ENCODE measurements around the gene PRR7. TPM values are rescaled to one million over a fixed set of nuclear protein-coding genes. Genes with fewer than 3 reads are reported as not detected.

Gene PRR7
- total and polyA plus RNA-seq, 2 of the 4 experiments (the other 2 are of a cell fraction), result 1.1 to 10.1 TPM

DNA sequence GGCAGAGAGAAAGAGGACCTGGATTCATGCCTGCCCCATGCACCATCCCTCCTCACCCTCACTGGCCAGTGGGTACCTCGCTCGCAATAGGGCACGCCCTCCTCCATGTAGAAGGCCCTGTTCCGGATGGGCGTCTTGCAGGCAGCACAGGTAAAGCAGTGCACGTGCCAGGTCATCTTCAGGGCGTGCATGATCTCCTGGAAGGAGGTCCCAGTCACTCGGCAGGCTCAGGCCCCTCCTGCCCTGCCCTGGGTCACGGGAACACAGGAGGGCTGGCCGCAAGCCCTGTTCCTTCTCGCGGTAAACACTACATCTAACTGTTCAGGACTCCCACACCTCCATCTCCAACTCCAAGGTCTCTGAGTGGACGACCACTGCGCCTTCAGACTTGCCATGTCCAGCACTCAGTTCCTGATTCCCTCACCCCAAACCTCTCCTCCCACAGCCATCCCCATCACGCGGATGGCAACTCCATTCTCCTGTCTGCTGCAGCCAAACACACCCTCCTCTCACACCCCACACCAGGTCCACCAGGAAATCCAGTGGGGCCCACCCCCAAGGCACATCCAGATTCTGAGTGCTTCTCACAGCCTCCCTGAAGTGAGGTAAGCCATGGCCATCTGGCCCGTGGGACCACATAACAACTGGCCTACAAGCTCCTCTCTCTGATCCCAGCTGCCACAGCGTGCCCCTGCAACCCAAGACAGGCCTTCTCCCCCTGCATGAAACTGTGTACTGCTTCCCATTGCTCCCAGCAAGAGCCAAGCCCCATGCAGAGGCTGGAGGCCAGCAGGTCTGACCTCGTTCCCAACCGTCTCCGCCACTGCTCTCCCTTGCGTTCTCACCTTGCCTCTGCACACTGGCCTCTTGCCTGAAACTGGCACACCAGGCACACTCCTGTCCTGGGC is 37.6 kb downstream of the PRR7 start:
- H2BK120ac ChIP-seq (ENCODE audit: low read depth, low read length), result no peak overlapping the region
- no peak overlapping the region for H4K91ac ChIP-seq (ENCODE audit: insufficient read depth, low read depth, low read length)
- peaks cover 40 to 75% of the 10 kb centered on the region in 2 experiments for H3K79me1 ChIP-seq (ENCODE audit: low read depth in 1 of 2, low read length in 2 of 2)
- no peak overlapping the region for H3K18ac ChIP-seq (ENCODE audit: low read depth, low read length)
- dilution Hi-C loops (cut with HindIII; ENCODE audit: low sequenced_read_pairs, unreplicated experiment) (no loop called here), in situ Hi-C loops (cut with MboI; ENCODE audit: low sequenced_read_pairs) (no loop called here), intact Hi-C loops (cut with micrococcal nuclease) (no loop called here)
- DNase-seq (no peak), ATAC-seq (ENCODE audit: low read depth) (peak; percentile 0; the same call in 1 of the 2 replicates)
- H2AFZ ChIP-seq (replicated peaks; ENCODE audit: low read length, poor library complexity), result peak overlapping the region; percentile 4
- H3K9me1 ChIP-seq (ENCODE audit: insufficient read depth, low read length), result peaks cover 21% of the 10 kb centered on the region; the same call in 1 of the 2 replicates
- no peak overlapping the region for H2BK15ac ChIP-seq (ENCODE audit: low read depth, low read length)
- CTCF ChIA-PET, result interaction anchor here (1.1 kb wide), 1 partner anchor 80 kb away, joined by 3 read pairs; no protein-coding TSS in a partner anchor
- H3K9me3 ChIP-seq (ENCODE audit: control insufficient read depth, insufficient read depth, low read length), result no peaks in the 10 kb centered on the region
- H3K27ac ChIP-seq (ENCODE audit: insufficient read depth, low read length), result peak overlapping the region; percentile 19; the same call in 1 of the 2 replicates
- POLR2A ChIA-PET (ENCODE audit: unreplicated experiment), result no interaction called here
- no peak overlapping the region for H3K4ac ChIP-seq (ENCODE audit: low read depth, low read length)
- no peak overlapping the region for H2BK5ac ChIP-seq (ENCODE audit: low read depth, low read length, poor library complexity, severe bottlenecking)
- no peak overlapping the region for H2BK20ac ChIP-seq (ENCODE audit: low read depth, low read length)
- H3K4me2 ChIP-seq (ENCODE audit: low read depth, low read length), result no peak overlapping the region
- no peak overlapping the region for H4K5ac ChIP-seq (ENCODE audit: low read depth, low read length)
- no peak overlapping the region; the same call in 1 of the 2 replicates for H3K23ac ChIP-seq (ENCODE audit: low read depth, low read length)
- no peak overlapping the region for H2AK5ac ChIP-seq (ENCODE audit: low read depth, low read length)
- no peak overlapping the region for H3K14ac ChIP-seq (replicated peaks; ENCODE audit: low read depth, low read length)
- H4K8ac ChIP-seq (ENCODE audit: low read depth in 2 of 2, low read length in 2 of 2), result peak overlapping the region in 1 of 2 experiments; percentile 8; a peak in 1 of 4 replicates
- H3K4me1 ChIP-seq (ENCODE audit: control insufficient read depth, insufficient read depth, low read length), result peaks cover 17% of the 10 kb centered on the region; the same call in 1 of the 2 replicates
- TF ChIP-seq RAD21 (IDR thresholded peaks at IDR 0.05; ENCODE audit: low read length), result no peak
- TF ChIP-seq, protein P1, sequence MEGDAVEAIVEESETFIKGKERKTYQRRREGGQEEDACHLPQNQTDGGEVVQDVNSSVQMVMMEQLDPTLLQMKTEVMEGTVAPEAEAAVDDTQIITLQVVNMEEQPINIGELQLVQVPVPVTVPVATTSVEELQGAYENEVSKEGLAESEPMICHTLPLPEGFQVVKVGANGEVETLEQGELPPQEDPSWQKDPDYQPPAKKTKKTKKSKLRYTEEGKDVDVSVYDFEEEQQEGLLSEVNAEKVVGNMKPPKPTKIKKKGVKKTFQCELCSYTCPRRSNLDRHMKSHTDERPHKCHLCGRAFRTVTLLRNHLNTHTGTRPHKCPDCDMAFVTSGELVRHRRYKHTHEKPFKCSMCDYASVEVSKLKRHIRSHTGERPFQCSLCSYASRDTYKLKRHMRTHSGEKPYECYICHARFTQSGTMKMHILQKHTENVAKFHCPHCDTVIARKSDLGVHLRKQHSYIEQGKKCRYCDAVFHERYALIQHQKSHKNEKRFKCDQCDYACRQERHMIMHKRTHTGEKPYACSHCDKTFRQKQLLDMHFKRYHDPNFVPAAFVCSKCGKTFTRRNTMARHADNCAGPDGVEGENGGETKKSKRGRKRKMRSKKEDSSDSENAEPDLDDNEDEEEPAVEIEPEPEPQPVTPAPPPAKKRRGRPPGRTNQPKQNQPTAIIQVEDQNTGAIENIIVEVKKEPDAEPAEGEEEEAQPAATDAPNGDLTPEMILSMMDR (conservative IDR thresholded peaks at IDR 0.05; ENCODE audit: low read depth, low read length), result no peak
- TF ChIP-seq RFX5 (IDR thresholded peaks at IDR 0.05; ENCODE audit: low read depth, low read length), result no peak
- TF ChIP-seq, protein P2, sequence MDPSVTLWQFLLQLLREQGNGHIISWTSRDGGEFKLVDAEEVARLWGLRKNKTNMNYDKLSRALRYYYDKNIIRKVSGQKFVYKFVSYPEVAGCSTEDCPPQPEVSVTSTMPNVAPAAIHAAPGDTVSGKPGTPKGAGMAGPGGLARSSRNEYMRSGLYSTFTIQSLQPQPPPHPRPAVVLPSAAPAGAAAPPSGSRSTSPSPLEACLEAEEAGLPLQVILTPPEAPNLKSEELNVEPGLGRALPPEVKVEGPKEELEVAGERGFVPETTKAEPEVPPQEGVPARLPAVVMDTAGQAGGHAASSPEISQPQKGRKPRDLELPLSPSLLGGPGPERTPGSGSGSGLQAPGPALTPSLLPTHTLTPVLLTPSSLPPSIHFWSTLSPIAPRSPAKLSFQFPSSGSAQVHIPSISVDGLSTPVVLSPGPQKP (IDR thresholded peaks at IDR 0.05; ENCODE audit: borderline replicate concordance, low read depth, low read length), result no peak
- no peak for TF ChIP-seq NFE2L2 (IDR thresholded peaks at IDR 0.05; ENCODE audit: low read depth, low read length)
- no peak for TF ChIP-seq CHD1 (IDR thresholded peaks at IDR 0.05; ENCODE audit: low read depth, low read length)
- no peak for TF ChIP-seq RCOR1 (IDR thresholded peaks at IDR 0.05; ENCODE audit: insufficient replicate concordance, low read length)
- TF ChIP-seq BHLHE40 (IDR thresholded peaks at IDR 0.05; ENCODE audit: low read depth, low read length), result no peak
- TF ChIP-seq POLR2A (IDR thresholded peaks at IDR 0.05; ENCODE audit: low read depth, low read length), result no peak
- no peak for TF ChIP-seq MAZ (IDR thresholded peaks at IDR 0.05; ENCODE audit: borderline replicate concordance, low read depth, low read length)
- peaks cover 90% of the 10 kb centered on the region for H4K20me1 ChIP-seq (ENCODE audit: insufficient read depth, low read length)
- H3K4me3 ChIP-seq (ENCODE audit: insufficient read depth, low read depth, low read length), result no peak overlapping the region
- H3K27me3 ChIP-seq (ENCODE audit: control insufficient read depth, insufficient read depth, low read length), result no peaks in the 10 kb centered on the region
- BruUV-seq (replicated peaks), result no TSS peak
- peak overlapping the region; percentile 68 for H2AK9ac ChIP-seq (replicated peaks; ENCODE audit: low read depth, low read length, poor library complexity)
- H3K56ac ChIP-seq (ENCODE audit: extremely low read depth, insufficient read depth, low read length), result no peak overlapping the region
- no peak overlapping the region for H3K9ac ChIP-seq (ENCODE audit: low read depth, low read length)
- H3K36me3 ChIP-seq (ENCODE audit: control insufficient read depth, insufficient read depth, low read length), result peaks cover 81% of the 10 kb centered on the region
- WGBS, 2 experiments (ENCODE audit: extremely low coverage in 2 of 2, insufficient read length in 1 of 2), result 83% methylated on average over 17 of the region's 22 CpGs; no CpG with 5 or more reads in 1 of the 2 experiments

All from IMR-90 (cell line).